ENCODE results near the gene ADAMTSL1. TPM values are rescaled to one million over a fixed set of nuclear protein-coding genes. Genes with fewer than 3 reads are reported as not detected.

Gene ADAMTSL1
- total and polyA plus RNA-seq, 2 of the 8 experiments (the other 6 are each of a cell fraction or from before 2014, with no cell fraction given), result 0.84 to 1.1 TPM

DNA sequence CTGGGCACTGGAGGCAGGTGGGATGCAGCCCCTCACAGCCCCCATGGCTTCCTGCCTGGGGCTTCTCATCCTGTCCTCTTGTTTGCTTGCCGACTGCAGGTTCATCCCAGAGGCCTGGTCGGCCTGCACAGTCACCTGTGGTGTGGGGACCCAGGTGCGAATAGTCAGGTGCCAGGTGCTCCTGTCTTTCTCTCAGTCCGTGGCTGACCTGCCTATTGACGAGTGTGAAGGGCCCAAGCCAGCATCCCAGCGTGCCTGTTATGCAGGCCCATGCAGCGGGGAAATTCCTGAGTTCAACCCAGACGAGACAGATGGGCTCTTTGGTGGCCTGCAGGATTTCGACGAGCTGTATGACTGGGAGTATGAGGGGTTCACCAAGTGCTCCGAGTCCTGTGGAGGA is 232.7 kb downstream of the ADAMTSL1 start (continued):
- TF ChIP-seq NANOG (IDR thresholded peaks at IDR 0.05; ENCODE audit: insufficient read depth, low read depth, low read length, poor library complexity, severe bottlenecking) (no peak), CREB1 (IDR thresholded peaks at IDR 0.05) (no peak)
- TF ChIP-seq, protein P1, sequence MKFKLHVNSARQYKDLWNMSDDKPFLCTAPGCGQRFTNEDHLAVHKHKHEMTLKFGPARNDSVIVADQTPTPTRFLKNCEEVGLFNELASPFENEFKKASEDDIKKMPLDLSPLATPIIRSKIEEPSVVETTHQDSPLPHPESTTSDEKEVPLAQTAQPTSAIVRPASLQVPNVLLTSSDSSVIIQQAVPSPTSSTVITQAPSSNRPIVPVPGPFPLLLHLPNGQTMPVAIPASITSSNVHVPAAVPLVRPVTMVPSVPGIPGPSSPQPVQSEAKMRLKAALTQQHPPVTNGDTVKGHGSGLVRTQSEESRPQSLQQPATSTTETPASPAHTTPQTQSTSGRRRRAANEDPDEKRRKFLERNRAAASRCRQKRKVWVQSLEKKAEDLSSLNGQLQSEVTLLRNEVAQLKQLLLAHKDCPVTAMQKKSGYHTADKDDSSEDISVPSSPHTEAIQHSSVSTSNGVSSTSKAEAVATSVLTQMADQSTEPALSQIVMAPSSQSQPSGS (IDR thresholded peaks at IDR 0.05; ENCODE audit: low read length), result no peak

Data from H1 (cell line).